Ishikawa (cell line): ENCODE results near the gene WFDC6.

Experiments used
- CEBPB ChIP-seq: IDR thresholded peaks from 2 replicates; pipeline ENCODE4 v1.6.1; 2012
- FOXM1 ChIP-seq: IDR thresholded peaks from 2 replicates; pipeline ENCODE4 v1.6.1; 2012; ENCODE audit warnings: low read depth, borderline replicate concordance
- RAD21 ChIP-seq: IDR thresholded peaks from 2 replicates; pipeline ENCODE4 v1.6.1; 2012; ENCODE audit warnings: low read depth
- YY1 ChIP-seq: IDR thresholded peaks from 2 replicates; pipeline ENCODE4 v1.6.1; 2012; ENCODE audit warnings: low read depth
- TF ChIP-seq, protein P1 (sequence below): IDR thresholded peaks from 2 replicates; pipeline ENCODE4 v1.6.1; 2012
- TF ChIP-seq, protein P2 (sequence below): IDR thresholded peaks from 2 replicates; pipeline ENCODE4 v1.6.1; 2012; ENCODE audit warnings: low read depth, mild to moderate bottlenecking

DNA sequence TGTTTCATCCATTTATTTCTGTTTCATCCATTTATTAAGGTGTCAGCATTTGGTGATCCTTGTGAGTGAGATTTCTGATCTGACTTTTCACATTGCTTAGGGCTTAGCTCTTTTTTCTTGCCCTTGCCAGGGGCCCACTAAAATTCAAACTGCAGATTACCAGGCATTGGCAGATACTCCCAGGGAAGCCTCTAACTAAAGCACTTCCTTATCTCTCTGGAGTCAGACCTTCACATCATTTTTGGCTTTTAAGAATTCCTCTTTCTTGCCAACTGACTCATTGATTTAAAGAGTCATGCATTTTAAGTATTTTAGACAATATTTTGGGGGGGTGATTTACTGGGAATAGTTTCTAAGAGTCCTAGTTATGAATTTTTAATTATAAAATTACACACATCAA is 42.4 kb upstream of the WFDC6 start:
- TF ChIP-seq, protein P1, sequence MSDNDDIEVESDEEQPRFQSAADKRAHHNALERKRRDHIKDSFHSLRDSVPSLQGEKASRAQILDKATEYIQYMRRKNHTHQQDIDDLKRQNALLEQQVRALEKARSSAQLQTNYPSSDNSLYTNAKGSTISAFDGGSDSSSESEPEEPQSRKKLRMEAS = no peak
- TF ChIP-seq RAD21 (no peak), CEBPB (no peak), YY1 (no peak), FOXM1 (no peak)
- TF ChIP-seq, protein P2, sequence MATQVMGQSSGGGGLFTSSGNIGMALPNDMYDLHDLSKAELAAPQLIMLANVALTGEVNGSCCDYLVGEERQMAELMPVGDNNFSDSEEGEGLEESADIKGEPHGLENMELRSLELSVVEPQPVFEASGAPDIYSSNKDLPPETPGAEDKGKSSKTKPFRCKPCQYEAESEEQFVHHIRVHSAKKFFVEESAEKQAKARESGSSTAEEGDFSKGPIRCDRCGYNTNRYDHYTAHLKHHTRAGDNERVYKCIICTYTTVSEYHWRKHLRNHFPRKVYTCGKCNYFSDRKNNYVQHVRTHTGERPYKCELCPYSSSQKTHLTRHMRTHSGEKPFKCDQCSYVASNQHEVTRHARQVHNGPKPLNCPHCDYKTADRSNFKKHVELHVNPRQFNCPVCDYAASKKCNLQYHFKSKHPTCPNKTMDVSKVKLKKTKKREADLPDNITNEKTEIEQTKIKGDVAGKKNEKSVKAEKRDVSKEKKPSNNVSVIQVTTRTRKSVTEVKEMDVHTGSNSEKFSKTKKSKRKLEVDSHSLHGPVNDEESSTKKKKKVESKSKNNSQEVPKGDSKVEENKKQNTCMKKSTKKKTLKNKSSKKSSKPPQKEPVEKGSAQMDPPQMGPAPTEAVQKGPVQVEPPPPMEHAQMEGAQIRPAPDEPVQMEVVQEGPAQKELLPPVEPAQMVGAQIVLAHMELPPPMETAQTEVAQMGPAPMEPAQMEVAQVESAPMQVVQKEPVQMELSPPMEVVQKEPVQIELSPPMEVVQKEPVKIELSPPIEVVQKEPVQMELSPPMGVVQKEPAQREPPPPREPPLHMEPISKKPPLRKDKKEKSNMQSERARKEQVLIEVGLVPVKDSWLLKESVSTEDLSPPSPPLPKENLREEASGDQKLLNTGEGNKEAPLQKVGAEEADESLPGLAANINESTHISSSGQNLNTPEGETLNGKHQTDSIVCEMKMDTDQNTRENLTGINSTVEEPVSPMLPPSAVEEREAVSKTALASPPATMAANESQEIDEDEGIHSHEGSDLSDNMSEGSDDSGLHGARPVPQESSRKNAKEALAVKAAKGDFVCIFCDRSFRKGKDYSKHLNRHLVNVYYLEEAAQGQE = no peak
